SK-N-SH treated with all-trans-retinoic acid at 6 μM for 48 hours (cell line): ENCODE data around the gene GPC5.

ENCODE experiments used
- CREB5 ChIP-seq: fragments of 250-450 bp; sonication (Bioruptor Pico); IDR thresholded peaks from 2 replicates; pipeline ENCODE4 v1.5.1; 2020; ENCODE audit warnings: low read depth, mild to moderate bottlenecking, moderate library complexity
- ZFP30 ChIP-seq: fragments of 450-650 bp; formaldehyde crosslinking; IDR thresholded peaks from 2 replicates; pipeline ENCODE4 v1.5.0; 2022; ENCODE audit warnings: mild to moderate bottlenecking, moderate library complexity
- ZNF70 ChIP-seq: fragments of 450-650 bp; formaldehyde crosslinking; IDR thresholded peaks from 2 replicates; pipeline ENCODE4 v1.5.0; 2020; ENCODE audit warnings: mild to moderate bottlenecking, moderate library complexity

GRCh38 chr13:91563799-91564198 lies 165.4 kb downstream of the GPC5 start:
- TF ChIP-seq ZFP30 (CRISPR knock-in tag) (no peak), CREB5 (CRISPR knock-in tag) (no peak), ZNF70 (no peak)
